ENCODE results near the gene GAK.

The GAK gene

GRCh38 chr4:906339-907102, 25.6 kb downstream of the GAK start:
- DNase-seq, result no peak

DNA sequence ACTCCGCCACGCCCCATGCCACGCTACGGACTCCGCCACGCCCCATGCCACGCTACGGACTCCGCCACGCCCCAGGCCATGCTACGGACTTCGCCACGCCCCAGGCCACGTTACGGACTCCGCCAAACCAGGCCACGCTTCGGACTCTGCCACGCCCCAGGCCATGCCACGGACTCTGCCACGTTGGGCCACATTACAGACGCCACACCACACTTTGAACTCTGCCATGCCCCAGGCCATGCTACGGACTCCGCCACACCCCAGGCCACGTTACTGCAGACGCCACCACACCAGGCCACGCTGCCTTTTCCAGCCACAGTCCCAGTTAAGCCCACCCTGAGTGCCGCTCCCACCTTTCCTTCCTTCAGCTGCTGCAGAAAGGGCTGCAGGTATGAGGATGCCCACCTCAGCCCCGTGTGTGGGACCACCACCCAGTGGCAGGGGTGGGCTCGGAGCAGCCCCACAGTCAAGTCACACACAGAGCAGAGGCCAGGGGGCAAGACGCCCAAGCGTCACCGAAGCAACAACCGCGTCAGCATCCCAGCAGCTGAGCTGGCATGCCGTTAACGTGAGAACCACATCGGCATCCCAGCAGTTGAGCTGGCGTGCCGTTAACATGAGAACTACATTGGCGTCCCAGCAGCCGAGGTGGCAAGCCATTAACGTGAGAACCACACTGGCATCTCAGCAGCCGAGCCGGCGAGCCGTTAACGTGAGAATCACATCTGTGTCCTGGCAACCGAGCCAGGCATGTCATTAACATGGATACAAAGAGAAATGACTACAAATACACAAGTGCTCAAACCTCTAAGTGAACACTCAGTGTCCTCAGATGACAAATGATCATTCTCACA, 26.4 kb downstream of the GAK start:
- no peak for DNase-seq

DNA sequence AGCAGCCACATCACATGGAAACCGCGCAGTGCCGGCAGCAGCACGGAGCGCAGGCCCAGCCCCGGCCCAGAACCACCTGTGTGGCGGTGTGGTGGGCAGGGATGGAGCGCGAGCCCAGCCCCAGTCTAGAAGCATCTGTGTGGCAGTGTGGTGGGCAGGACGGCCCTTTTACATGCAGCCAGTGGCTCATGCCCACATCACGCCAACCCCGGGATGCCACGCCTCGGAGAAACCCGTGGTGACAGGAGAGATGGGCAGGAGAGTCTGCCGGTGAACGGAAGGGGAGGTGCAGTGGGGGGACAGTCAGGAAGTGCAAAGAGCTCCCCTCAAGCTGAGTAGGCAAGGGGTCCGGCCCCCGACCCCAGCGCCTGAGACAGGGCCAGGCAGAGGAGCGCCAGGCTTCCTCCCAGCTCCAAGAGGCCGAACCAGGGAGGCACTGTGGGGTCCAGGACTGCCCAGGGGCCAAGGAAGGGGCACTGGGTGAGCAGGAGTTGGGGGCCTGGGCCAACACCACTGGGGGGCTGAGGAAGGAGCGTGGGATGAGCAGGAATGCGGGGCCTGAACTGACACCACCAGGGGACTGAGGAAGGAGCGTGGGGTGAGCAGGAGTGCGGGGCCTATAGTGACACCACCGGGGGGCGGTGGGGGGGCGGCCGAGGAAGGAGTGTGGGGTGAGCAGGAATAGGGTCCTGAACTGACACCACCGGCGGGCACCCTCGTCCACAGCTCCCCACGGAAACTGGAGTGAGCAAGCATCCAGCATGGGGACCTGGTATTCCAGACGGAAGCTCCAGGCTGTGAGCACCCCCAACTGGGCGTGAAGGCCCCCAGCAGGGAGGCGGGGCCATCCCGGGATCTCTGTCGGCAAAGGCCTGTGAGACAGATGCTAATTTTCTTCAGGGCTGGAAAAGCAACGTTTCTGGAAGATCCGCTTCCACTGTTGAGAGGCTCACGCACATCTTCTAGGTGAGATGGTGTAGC, 28.8 kb downstream of the GAK start:
- DNase-seq, result no peak

- DNase-seq, result no peak
These were observed 30.8 kb downstream of the GAK start for GRCh38 chr4:901192-901910.

GRCh38 chr4:900721-901120, 31.4 kb downstream of the GAK start:
- DNase-seq, result no peak

GRCh38 chr4:900073-900472, 32.0 kb downstream of the GAK start:
- no peak for DNase-seq

DNA sequence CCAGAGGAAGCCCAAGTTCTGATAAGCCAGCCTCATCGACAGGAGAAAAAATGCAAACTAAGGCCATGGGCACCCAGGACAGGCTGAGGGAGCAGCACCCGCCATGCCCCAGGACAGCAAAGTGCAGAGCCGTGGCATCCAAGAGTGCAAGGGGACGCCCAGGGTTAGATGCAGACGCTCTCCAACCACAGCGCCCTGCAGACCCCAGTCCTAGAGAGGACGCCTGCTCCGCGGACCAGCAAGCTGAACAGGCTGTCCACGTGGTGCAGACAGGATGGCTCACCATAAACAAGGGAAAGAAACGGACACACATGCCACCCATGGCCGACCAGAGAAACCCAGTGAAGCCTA, 32.6 kb downstream of the GAK start:
- DNase-seq, result no peak

DNA sequence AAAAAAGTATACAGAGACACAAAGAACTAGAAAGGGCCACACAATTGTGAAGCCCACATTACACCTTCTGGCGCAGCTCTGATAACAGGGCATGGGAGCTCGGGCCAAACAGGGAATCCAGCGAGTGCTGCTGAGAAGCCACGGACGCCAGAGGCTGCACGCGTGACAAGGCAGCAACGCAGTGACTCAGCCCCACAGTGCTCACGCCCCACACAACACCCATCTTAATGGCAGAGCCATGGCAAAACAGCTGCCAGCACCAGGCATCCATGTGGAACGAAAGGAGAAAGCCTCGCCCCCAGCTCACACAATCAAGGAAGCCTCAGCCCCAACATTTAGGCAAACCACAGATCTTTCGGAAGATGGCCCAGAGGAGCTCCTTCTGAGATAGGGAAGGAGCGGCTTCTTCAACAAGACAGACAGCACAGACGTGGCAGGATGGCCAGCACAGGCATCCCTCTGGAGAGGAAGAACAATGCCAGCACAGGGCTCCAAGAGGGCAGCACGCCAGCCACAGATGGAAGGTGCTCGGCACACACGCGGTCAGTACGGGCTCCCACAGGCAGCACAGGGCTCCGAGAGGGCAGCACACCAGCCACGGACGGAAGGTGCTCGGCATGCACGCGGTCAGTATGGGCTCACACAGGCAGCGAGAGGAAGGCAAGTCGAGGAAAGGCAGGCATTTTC, 33.1 kb downstream of the GAK start:
- no peak for DNase-seq

DNA sequence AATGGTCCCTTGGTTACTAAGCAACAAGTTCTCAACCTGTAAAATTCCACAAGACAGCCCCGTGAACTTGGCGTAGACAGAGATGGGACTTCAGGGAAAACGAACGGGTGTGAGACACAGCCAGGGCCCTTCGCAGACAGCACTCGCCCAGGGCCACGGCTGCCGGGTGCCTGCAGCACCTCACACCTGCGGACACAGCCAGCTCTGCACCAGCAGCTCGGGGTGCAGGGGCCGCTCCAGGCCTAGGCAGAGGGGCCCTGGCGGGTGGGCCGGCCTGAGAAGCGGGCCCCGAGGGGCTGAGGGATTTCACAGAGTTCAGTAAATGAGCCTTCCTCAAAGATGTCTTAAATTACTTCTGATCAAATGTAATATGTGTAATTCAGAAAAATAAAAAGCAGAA, 34.0 kb downstream of the GAK start:
- DNase-seq, result no peak

DNA sequence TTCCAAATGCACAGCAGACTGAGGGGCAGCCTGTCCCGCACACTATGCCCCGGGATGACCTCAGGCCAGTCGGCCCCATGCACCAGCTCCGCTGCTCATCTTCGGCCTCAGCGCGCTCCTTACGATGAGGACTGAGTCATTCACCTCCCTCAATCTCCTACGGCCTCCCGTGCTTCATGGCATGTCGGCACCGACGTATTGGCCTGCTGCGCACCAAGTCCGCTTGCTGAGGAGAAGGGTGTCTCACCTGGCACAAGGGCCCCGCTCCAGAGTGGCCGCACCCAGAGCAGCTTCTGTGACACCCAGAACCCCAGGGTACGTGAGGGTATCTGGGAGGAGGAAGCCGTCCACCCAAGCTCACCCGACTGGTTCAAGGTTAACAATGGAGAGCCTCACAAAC, 35.5 kb downstream of the GAK start:
- DNase-seq, result no peak

DNA sequence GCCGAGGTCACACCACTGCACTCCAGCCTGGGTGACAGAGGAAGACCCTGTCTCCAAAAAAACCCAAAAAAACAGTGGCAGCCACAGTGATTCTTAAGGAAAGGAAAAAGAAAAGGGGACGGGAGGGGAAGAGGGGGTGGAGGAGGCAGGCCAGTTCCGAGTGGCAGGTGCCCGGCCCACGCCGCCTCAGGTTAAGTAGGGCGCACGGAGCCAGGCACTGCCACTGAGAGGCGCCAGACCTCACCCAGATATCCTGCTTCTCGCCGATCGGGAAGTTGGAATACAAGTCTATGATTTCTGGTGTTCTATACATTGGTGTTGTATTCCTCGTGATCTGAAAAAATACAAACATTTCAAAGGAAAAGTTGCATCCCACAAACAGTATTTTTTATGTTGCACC, 35.9 kb downstream of the GAK start:
- DNase-seq, result no peak

DNA sequence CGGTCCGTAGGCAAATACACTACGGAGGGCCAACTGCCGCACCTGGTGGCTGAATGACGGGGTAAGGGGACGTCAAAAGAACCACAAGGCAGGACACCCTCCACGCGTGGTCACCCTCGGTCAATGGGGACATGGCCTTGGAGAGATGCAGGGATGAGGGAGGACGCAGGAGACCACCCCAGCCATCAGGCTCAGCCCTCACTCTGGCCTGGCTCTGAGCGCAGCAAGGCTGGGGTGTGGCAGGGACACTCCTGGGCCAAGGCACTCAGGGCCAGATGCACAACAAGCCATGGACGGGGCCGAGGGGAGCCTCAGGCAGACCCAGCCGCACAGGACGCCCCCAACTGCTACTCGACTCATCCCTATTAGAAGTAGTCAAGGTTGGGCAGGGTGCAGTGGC, 36.5 kb downstream of the GAK start:
- DNase-seq, result no peak

- no peak for DNase-seq
These were observed 38.0 kb downstream of the GAK start for GRCh38 chr4:893995-894705.

DNA sequence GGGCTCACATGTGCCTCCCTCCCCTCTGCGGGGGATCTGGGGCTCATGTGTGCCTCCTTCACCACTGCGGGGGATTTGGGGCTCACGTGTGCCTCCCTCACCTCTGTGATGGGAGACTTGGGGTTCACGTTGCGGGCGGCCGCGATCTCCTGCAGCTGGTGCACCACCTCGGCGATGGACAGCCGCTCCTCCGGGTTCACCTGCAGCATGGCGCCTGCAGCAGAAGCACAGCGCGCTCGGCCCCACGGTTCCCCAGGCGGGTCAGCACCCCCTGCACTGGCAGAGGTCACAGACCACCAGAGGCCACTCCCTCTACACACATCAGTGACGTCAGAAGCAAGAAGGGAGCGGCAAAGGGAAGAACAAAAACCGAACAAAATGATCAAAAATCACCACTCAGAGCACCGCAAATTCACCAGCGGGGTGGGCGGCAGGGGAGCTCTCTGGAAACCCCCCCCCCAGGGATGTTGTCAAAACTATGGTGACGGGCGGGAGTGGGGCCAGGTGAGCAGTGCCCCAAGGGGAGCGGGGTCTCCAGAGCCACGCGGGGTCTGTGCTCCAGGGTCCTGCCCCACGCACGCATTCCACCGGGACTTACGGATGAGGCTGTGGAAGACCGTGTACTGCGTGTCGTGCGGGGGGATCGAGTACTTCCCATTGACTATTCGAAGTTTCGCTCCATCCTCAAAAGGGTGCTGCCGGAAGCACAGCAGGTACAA, 38.7 kb downstream of the GAK start:
- DNase-seq, result no peak

DNA sequence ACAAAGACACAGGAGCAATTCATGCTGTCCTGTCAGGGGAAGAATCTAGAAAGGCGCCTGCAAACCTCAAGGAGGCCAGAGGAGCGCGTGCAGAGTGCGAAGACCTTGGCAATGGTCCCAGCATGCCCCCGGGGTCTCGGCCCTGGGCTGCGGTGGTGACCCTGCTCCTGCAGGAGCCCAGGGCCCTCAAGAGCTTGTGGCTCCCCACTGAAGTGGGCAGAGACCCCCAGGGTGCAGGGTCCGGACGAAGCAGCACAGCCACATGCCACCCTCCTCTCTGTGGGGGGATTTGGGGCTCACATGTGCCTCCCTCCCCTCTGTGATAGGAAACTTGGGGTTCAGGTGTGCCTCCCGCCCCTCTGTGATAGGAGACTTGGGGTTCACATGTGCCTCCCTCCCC, 39.3 kb downstream of the GAK start:
- no peak for DNase-seq

DNA sequence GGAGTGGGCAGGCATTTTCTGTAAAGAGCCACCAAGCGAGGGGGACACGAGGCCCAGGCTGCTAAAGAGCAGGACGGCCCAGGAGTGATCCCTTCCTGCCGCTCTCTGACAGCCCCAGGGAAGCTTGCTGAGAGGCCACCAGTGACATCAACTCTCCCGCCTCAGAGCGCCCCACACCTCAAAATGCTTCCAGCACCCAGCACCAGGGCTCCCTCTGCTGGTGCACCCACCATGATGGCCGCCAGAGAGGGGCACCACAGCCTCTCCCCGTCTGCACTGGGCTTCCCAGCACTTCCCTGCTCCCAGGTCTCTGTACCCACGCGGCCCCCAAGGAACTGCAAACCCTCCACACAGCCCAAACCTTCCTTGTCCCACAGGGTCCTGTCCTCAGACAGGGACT, 40.4 kb downstream of the GAK start:
- no peak for DNase-seq

GRCh38 chr4:890036-890695, 42.0 kb downstream of the GAK start:
- DNase-seq, result no peak

GRCh38 chr4:889516-889915, 42.6 kb downstream of the GAK start:
- DNase-seq, result no peak

DNA sequence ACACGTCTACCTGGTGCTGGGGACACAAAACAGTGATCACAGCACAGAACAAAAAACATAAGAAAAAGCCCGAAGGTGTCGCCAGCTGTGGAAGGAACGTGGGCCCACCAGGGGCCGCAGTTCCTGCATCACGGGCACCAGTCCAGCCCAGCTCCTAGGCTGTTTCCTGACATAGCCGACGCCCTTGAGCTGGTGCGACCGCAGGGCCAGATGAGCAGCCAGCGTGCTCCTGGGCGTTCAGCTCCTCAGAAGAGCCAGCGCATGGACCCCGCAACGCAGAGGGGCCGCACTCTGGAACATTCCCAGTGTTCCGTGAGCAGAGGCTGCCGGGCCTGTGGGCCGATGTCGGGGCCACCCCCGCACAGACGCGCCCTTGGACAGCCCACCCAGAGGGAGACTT, 44.1 kb downstream of the GAK start:
- no peak for DNase-seq
